C4-2B (cell line): Measurements from ENCODE around the gene TRAF2.

Source experiments
- H3K27ac ChIP-seq: fragments of 450-650 bp; 2 replicates; pipeline ENCODE4 v1.5.1; 2017
- ZFX ChIP-seq: fragments of 450-650 bp; IDR thresholded peaks from 2 replicates; pipeline ENCODE4 v1.6.1; 2017
- TF ChIP-seq, protein P1 (sequence below): fragments of 450-650 bp; conservative IDR thresholded peaks from 2 replicates; pipeline ENCODE4 v1.5.1; 2017; ENCODE audit warnings: mild to moderate bottlenecking

Gene TRAF2

DNA sequence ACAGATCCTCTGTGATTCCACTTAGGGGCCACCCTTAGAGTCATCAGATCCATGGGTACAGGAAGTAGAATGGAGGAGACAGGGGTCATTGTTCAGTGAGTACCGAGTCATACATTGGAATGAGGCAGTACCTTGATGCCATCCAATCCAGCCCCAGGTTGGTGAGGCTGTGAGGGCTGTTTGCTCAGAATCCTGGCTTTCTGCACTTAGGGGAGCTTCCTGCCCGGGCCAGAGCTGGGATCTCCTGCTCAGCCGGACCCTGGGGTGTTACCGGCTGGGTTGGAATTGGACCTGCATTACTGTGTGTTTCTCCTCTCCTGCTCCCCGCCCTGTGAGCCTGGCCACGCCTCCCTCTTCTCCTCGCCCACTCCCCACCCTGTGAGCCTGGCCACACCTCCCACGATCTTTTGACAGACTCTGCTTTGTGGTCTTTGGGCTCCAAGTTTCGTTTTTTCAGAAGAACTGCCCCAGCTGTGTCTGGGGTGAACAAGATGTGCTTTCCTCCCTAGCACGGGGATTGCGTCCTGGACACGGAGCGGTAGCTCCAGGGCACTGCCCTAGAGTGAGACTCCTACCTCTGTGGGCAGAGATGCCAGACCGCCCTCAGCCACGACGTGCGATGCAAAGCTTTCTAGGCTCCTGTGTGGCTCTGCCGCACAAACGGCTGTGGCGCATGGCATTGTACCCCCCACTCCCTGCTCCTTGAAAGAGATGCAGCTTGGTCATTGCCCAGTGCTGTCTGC, 15.4 kb downstream of the TRAF2 start:
- TF ChIP-seq ZFX = no peak
- TF ChIP-seq, protein P1, sequence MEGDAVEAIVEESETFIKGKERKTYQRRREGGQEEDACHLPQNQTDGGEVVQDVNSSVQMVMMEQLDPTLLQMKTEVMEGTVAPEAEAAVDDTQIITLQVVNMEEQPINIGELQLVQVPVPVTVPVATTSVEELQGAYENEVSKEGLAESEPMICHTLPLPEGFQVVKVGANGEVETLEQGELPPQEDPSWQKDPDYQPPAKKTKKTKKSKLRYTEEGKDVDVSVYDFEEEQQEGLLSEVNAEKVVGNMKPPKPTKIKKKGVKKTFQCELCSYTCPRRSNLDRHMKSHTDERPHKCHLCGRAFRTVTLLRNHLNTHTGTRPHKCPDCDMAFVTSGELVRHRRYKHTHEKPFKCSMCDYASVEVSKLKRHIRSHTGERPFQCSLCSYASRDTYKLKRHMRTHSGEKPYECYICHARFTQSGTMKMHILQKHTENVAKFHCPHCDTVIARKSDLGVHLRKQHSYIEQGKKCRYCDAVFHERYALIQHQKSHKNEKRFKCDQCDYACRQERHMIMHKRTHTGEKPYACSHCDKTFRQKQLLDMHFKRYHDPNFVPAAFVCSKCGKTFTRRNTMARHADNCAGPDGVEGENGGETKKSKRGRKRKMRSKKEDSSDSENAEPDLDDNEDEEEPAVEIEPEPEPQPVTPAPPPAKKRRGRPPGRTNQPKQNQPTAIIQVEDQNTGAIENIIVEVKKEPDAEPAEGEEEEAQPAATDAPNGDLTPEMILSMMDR = no peak
- peak overlapping the region; percentile 35 for H3K27ac ChIP-seq

DNA sequence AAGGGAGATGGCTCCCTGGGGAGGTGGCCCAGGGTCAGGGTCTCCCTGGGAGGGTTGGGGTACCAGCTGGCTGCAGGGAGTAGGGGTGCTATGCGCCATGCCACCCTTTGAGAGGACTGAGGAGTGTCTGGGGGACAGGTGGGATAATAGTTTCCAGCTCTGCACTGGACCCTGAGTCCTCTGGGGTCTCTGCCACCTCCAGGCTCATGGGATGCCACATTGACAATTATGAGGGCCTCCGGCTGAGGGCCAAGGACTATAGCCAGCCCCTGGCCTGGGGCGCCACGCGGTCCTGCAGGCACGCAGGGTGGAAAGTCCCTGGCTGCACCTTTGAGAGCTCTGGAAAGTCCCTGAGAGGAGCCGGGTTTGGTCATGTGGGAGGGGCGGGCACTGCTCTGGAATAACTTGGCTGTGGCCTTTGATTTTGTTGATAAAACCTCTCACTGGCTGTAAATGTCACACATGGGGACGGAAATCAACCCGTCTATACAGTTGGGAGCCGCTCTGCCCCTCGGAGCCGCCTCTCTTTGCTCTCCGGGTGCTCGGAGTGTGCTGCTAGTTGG, 16.0 kb downstream of the TRAF2 start:
- peak overlapping the region; percentile 35 for H3K27ac ChIP-seq
- TF ChIP-seq, protein P1 = no peak
- TF ChIP-seq ZFX = no peak

DNA sequence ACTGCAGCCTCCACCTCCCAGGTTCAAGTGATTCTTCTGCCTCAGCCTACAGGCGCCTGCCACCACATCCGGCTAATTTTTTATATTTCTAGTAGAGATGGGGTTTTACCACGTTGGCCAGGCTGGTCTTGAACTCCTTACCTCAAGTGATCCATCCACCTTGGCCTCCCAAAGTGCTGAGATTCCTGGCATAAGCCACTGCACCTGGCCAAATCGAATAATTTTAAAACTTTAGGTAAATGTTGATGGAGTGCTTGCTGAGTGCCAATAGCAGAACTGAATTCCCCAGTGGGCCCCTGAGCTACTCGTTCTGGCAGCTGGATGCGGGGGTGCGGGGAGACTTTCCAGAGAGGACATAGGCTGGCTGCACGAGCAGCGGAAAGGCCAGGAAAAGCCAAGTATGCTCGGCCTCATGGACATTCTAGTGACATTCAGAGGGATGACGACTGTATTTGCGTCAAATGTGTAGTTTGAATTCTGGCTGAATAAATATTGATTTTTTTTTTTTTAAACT, 16.8 kb downstream of the TRAF2 start:
- H3K27ac ChIP-seq = no peak overlapping the region
- TF ChIP-seq, protein P1 = no peak
- no peak for TF ChIP-seq ZFX

DNA sequence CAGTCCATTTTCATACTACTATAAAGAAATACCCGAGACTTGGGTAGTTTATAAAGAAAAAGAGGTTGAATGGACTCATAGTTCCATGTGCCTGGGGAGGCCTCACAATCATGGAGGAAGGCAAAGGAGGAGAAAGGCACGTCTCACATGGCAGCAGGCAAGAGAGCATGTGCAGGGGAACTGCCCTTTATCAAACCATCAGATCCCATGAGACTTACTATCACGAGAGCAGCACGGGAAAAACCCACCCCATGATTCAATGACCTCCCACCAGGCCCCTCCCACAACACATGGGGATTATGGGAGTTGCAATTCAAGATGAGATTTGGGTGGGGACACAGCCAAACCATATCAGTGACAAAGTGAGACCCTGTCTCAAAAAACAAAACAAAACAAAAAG, 19.9 kb downstream of the TRAF2 start:
- TF ChIP-seq ZFX = no peak
- TF ChIP-seq, protein P1 = no peak
- H3K27ac ChIP-seq = no peak overlapping the region

DNA sequence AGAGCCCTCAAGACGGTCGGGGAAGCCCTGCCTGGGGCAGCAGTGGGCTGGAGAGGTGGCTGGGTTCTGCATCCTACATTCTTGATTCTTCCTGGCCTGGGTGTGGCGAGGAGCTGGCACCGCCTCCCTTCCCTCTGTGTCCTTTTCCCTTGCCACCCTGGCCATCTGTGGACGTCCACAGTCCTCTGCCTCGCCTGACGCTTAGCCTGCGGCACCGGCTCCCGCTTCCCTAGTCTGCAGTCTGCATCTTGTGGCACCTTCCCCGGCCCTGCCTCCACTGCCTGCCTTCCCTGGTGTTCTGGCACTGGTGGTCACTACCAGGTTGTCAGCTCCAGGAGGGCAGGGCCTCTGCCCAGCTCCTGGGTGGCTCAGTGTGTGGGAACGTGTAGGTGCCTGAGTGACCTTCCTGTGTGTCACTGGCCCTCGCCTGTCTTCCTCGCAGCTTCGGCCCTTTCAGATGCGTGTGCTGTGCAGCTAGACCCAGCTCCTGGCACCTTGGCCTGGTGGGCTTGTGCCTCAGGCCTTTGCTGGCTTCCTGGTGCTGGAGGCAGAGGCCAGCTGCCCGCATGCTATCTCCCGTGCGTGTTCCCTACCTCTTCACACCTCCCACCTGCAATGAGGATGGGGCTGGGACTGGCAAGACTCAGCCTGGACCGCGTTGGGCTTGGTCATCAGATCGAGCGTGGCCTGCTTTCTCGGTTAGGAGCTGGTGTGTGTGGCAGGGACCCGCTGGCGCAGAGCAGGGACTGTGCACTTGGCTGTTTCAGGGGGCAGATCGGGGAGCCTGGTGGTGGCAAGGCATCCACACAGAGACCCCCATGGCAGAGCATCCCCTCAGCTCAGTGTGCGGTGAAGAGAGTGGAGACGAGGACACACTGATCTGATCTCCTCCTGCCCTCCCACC, 20.9 kb downstream of the TRAF2 start:
- H3K27ac ChIP-seq = no peak overlapping the region
- TF ChIP-seq, protein P1 = no peak
- no peak for TF ChIP-seq ZFX

DNA sequence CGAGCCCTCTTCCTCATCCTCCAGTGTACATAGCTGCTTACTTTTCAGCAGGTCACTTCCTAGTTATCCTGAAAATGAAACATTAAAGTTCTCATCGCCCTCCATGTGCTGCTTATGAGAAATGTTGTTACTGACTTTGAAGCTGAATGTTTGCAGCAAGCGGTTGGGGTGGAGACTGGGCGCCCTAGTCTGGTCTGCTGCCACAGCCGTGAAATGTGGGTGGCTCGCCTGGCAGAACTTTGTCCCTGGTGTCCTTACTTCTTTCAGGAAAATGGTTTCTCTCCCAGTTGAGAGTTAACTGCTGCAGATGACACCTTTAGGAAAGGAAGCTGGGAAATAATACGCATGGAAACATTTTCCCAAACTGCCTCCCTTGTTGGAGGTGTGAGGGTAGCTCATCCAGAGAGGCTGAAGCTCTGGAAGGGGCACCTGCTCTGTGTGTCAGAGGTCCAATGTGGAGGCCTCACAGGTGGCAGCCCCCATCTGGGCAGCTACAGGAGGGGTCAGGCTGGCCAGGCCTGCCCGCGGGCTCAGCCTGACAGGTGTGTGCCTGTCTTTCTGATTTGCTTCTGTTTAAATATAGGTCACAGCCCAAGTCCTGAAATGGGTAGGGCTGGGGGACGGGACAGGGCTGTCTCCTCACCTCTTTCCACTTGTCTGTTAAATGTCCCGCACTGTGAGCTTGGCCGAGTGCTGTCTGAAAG, 24.0 kb downstream of the TRAF2 start:
- no peak overlapping the region for H3K27ac ChIP-seq
- TF ChIP-seq, protein P1 = no peak
- no peak for TF ChIP-seq ZFX
